OCI-LY3 (cell line): ENCODE data around the gene GALNT10.
"Not testable (repeated sequence)": the region's sequence is repeated elsewhere in the genome, so short reads cannot be mapped to it uniquely, and the experiment has no call there.

Source experiments
- H2AFZ ChIP-seq: fragments of 200-600, 300-600 bp; shearing (Covaris generic); 2 replicates; pipeline ENCODE4 v1.6.0; 2014; ENCODE audit warnings: antibody characterized with exemption, low read depth, low read length
- H3K27ac ChIP-seq: fragments of 200-600, 300-600 bp; sonication (generic); 2 replicates; pipeline ENCODE4 v1.5.1; 2014; ENCODE audit warnings: mild to moderate bottlenecking, low read length, moderate library complexity, mixed read lengths
- H3K27me3 ChIP-seq: fragments of 200-600, 300-600 bp; sonication (generic); 2 replicates; pipeline ENCODE4 v1.6.1; 2014; ENCODE audit warnings: low read depth, low read length, mixed read lengths
- H3K36me3 ChIP-seq: fragments of 200-600, 300-600 bp; sonication (generic); replicated peaks from 2 replicates; pipeline ENCODE3; 2014; ENCODE audit warnings: low read depth, low read length, mixed read lengths
- H3K4me1 ChIP-seq: fragments of 300-600, 200-600 bp; sonication (generic); 2 replicates; pipeline ENCODE4 v1.6.1; 2014; ENCODE audit warnings: low read length, mixed read lengths
- H3K4me2 ChIP-seq: fragments of 200-600, 300-600 bp; sonication (generic); 2 replicates; pipeline ENCODE4 v1.6.1; 2014; ENCODE audit warnings: low read length, mixed read lengths
- H3K4me3 ChIP-seq: fragments of 300-600, 200-600 bp; sonication (generic); 2 replicates; pipeline ENCODE4 v1.5.1; 2014; ENCODE audit warnings: antibody characterized with exemption, mild to moderate bottlenecking, low read length, moderate library complexity
- H3K79me2 ChIP-seq: fragments of 300-600, 200-600 bp; shearing (Covaris generic); 2 replicates; pipeline ENCODE4 v1.6.1; 2014; ENCODE audit warnings: mild to moderate bottlenecking, low read length, mixed read lengths
- H3K9ac ChIP-seq: fragments of 300-600, 200-600 bp; shearing (Covaris generic); 2 replicates; pipeline ENCODE4 v1.6.0; 2014; ENCODE audit warnings: mild to moderate bottlenecking, low read length, moderate library complexity
- H3K9me3 ChIP-seq: fragments of 200-600, 300-600 bp; shearing (Covaris generic); 2 replicates; pipeline ENCODE4 v1.6.1; 2014; ENCODE audit warnings: low read length, mixed read lengths; ENCODE audit not compliant: insufficient read depth
- H4K20me1 ChIP-seq: fragments of 200-600, 300-600 bp; sonication (generic); 2 replicates; pipeline ENCODE4 v1.6.1; 2016; ENCODE audit warnings: low read length, mixed read lengths; ENCODE audit not compliant: insufficient read depth
- CTCF ChIP-seq: fragments of 200-600, 300-600 bp; sonication (generic); IDR thresholded peaks from 2 replicates; pipeline ENCODE4 v1.5.1; 2014; ENCODE audit warnings: antibody characterized with exemption, low read length, low read depth
- EZH2phosphoT487 ChIP-seq: fragments of 200-600 bp; shearing (Covaris generic); IDR thresholded peaks from 2 replicates; pipeline ENCODE4 v1.6.1; 2018; ENCODE audit warnings: antibody characterized with exemption, mixed run types, low read depth

The GALNT10 gene

GRCh38 chr5:154358516-154359220 lies 168.1 kb downstream of the GALNT10 start:
- Histone ChIP-seq H3K27me3 (no peaks in the 10 kb centered on the region), H2AFZ (no peak overlapping the region), H3K9ac (no peak overlapping the region), H3K4me2 (no peak overlapping the region), H3K36me3 (no peaks in the 10 kb centered on the region), H3K4me1 (no peaks in the 10 kb centered on the region), H3K27ac (no peak overlapping the region), H3K4me3 (no peak overlapping the region), H3K9me3 (no peaks in the 10 kb centered on the region), H4K20me1 (no peaks in the 10 kb centered on the region), H3K79me2 (no peaks in the 10 kb centered on the region)
- TF ChIP-seq CTCF, result no peak
- TF ChIP-seq EZH2phosphoT487, result no peak

GRCh38 chr5:154359221-154359573 lies 168.7 kb downstream of the GALNT10 start:
- Histone ChIP-seq H4K20me1 (no peaks in the 10 kb centered on the region), H3K27ac (no peak overlapping the region), H3K36me3 (no peaks in the 10 kb centered on the region), H3K79me2 (no peaks in the 10 kb centered on the region), H3K27me3 (no peaks in the 10 kb centered on the region), H2AFZ (no peak overlapping the region), H3K4me1 (no peaks in the 10 kb centered on the region), H3K9ac (no peak overlapping the region), H3K9me3 (no peaks in the 10 kb centered on the region), H3K4me2 (no peak overlapping the region), H3K4me3 (no peak overlapping the region)
- TF ChIP-seq EZH2phosphoT487 (no peak), CTCF (no peak)

- H3K9ac ChIP-seq, result not testable (repeated sequence)
Measured at GRCh38 chr5:154360241-154360640, 169.7 kb downstream of the GALNT10 start.

GRCh38 chr5:154363411-154363810 lies 172.9 kb downstream of the GALNT10 start:
- H3K4me2 ChIP-seq, result no peak overlapping the region
- H3K27ac ChIP-seq, result no peak overlapping the region
- H4K20me1 ChIP-seq, result no peaks in the 10 kb centered on the region
- no peaks in the 10 kb centered on the region for H3K27me3 ChIP-seq
- no peaks in the 10 kb centered on the region for H3K4me1 ChIP-seq
- no peak overlapping the region for H2AFZ ChIP-seq
- H3K9ac ChIP-seq, result no peak overlapping the region
- TF ChIP-seq EZH2phosphoT487 (no peak), CTCF (no peak)
- H3K4me3 ChIP-seq, result no peak overlapping the region
- H3K36me3 ChIP-seq, result no peaks in the 10 kb centered on the region
- H3K9me3 ChIP-seq, result no peaks in the 10 kb centered on the region
- no peaks in the 10 kb centered on the region for H3K79me2 ChIP-seq

More at GRCh38 chr5:154360241-154360640, 169.7 kb downstream of the GALNT10 start:
- not testable (repeated sequence) for H3K4me1 ChIP-seq, H3K79me2 ChIP-seq, H3K4me2 ChIP-seq, H3K4me3 ChIP-seq, H4K20me1 ChIP-seq, H3K27me3 ChIP-seq, H3K27ac ChIP-seq, H3K9me3 ChIP-seq, H3K36me3 ChIP-seq, H2AFZ ChIP-seq
